Endometrial microvascular endothelial cells (primary cell): ENCODE data around the gene GRAMD2B. TPM values are rescaled to one million over a fixed set of nuclear protein-coding genes. Genes with fewer than 3 reads are reported as not detected.

ENCODE experiments used
- total RNA-seq: library from RNA; depleted of rRNA; stranded (reverse); fragments of >200 nt; gene quantifications from one replicate; pipeline ENCODE4 v1.2.3, GENCODE V29; 2015; ENCODE audit errors: inconsistent ontology term

GRAMD2B gene
- total RNA-seq, 1 donor from 2014 or later = 0.56 TPM

Other genes with a start within 250 kb of the GRAMD2B start
- gene ALDH7A1, start 171.8 kb downstream of the GRAMD2B start, total RNA-seq = 9.9 TPM
- 33.5 TPM for gene PHAX, start 177.5 kb downstream of the GRAMD2B start, total RNA-seq